TTC549 (cell line): ENCODE measurements around the gene COPZ2.
"Not testable (repeated sequence)": the region's sequence is repeated elsewhere in the genome, so short reads cannot be mapped to it uniquely, and the experiment has no call there.

Experiments
- FAIRE-seq: peaks from 2 replicates; lab custom pipeline; 2012; peaks lifted over from hg19 to GRCh38; lab: Jason Lieb, UNC

COPZ2 gene, protein sequence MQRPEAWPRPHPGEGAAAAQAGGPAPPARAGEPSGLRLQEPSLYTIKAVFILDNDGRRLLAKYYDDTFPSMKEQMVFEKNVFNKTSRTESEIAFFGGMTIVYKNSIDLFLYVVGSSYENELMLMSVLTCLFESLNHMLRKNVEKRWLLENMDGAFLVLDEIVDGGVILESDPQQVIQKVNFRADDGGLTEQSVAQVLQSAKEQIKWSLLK

DNA sequence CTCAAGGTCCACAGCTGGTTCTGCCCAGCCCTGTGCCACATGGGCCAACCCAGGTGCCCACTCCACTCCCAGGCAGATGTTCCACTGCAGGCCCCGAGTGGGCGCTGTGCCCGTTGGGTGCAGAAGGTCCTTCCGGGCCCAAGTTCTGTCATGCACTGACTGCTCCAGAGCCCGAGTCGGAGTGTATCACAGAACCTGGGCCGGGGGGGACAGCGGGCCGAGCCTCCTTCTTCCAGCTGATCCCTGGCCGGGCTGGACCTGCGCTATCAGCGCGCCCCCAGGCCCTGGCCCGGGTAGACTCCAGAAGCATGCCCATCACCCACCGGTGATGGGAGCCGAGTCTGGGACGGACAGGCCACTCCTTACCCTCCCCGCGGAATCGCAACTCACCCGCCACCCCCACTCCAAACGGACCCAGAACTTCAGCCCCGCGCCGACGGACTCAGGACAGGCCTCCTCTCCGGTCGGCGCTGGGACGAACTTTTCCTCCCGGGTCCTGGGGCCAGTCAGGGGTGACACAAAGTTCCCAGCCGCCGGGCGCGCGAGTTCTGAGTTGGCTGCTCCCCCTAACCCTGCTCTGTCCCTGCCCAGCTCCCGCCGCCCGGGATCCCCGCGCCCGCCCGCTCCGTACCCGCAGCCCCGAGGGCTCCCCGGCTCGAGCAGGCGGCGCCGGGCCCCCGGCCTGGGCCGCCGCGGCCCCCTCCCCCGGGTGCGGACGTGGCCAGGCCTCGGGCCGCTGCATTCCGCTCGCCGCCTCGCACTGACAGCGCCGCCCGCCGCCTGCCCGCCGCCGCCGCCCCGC is at the start of gene COPZ2:
TSS of gene COPZ2 (minus strand) at position 762 of the 802 bp plus-strand sequence. CDS start at position 742, 20 bp downstream.
- FAIRE-seq: no peak

DNA sequence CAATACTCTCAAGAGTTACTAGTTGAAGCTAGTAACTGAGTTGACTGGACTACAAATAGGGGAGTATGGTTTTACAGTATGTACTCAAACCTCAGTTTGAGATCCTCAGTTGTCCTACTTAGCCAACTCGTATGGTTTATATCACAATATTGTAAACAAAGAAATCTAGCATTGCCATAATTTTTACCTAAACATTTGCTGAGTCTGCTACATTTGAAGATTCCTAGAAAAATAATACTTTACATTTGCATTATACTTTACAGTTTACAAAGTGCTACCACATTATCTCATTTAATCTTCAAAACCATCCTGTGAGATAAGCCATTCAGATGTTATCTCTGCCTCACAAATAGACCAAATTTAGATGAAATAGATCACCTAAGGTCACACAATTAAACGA is 47.3 kb upstream of the COPZ2 start:
- no peak for FAIRE-seq

DNA sequence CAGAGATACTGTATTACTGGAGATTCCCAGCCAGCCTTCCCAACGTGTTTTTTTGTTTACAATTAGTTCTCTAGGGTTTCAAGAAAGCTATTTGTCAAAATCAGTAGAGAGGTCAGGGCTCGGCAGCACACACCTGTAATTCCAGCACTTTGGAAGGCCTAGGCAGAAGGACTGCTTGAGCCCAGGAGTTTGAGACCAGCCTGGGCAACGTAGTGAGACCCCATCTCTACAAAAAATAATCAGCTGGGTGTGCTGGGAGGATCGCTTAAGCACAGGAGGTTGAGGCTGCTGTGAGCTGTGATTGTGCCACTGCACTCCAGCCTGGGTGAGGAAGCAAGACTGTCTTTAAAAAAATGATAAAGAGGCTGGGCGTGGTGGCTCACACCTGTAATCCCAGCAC is 44.3 kb upstream of the COPZ2 start:
- no peak for FAIRE-seq

DNA sequence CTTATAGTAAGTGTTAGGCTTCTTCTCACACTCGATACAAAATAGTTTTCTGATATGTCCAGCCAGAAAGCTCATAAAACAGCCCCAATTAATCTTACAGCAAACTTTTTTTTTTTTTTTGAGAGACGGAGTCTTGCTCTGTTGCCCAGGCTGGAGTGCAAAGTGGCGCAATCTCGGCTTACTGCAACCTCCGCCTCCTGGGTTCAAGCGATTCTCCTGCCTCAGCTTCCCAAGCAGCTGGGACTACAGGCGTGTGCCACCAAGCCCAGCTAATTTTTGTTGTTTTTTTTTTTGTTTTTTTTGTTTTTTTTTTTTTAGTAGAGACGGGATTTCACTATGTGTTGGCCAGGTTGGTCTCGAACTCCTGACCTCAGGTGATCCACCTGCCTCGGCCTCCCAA is 39.6 kb upstream of the COPZ2 start:
- FAIRE-seq: not testable (repeated sequence)

DNA sequence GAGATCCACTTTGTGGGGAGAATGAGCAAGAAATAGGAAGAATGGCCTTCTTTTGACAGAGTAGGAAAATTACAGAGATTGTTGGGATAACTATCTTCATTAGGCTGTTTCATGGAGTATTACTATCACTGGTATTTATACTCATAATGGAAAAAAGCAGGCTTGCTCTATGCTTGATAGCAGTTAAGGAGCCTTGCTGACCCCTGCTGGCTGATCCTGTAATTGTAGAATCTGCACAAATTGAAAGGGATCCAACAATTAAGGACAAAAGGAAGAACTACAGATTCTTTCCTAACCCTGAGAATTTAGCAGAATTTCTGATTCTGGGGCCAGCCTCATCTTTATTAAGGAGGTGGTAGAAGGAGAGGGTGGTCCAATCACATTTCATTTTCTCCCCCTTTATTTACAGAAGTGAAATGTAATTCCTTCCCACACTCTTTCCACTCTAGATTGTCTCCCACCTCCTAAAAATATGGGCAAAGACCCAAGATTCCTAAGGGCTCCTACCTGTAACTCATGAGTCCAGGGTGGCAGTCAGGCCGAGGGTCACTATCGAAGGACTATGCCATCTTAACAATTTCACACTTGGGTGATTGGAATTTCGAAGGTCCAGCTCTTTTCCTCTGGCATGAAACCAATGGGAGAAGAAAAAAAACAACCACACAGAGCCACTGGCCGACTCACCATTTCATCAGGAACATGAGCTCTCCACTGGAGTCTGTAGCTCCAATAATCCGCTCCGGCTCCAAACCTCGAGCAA is 36.9 kb upstream of the COPZ2 start:
- FAIRE-seq: peak; percentile 66

DNA sequence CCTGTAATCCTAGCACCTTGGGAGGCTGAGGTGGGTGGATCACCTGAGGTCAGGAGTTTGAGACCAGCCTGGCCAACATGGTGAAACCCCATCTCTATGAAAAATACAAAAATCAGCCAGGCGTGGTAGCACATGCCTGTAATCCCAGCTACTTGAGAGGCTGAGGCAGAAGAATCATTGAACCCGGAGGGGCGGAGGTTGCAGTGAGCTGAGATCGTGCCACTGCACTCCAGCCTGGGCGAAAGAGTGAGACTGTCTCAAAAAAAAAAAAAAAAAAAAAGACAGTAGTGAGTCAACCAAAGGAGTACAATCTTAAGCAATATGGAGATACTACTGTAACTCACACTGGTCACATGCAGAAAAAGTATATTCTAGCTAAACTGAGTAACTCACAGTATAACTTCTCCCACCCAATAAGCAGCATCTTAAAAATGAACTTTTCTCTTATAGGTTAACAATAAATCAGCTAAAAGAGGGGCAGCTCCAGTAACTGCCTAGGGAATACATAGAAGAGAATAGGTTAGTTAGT is 36.0 kb upstream of the COPZ2 start:
- not testable (repeated sequence) for FAIRE-seq

DNA sequence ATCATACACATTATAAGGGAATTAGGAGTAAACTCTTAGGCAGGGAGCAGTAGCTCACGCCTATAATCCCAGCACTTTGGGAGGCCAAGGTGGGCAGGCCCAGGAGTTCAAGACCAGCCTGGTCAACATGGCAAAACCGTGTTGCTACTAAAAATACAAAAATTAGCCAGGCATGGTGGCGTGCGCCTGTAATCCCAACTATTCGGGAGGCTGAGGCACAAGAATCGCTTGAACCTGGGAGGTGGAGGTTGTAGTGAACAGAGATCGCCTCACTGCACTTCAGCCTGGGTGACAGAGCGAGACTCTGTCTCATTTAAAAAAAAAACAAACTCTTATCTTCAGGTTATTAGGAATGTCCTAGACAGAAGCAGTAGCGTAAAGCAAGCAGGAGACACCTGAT is 35.2 kb upstream of the COPZ2 start:
- not testable (repeated sequence) for FAIRE-seq

DNA sequence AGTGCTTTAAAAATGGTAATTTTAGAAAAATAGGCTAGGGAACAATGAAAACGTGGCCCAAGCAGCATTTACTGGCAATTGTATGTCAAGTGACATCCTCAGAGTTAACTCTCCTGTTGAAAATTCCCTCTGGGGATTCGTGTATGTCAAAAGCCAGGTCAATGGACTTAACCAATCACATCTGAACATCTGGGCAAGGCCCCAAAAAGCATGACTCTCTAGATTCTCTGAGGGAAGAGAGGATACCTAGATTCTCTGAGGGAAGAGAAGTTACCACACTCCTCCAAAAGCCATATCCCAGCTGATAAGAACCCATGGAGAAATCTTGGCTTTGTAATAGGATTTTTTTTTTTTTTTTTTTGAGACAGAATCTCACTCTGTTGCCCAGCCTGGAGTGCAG is 34.1 kb upstream of the COPZ2 start:
- FAIRE-seq: no peak

DNA sequence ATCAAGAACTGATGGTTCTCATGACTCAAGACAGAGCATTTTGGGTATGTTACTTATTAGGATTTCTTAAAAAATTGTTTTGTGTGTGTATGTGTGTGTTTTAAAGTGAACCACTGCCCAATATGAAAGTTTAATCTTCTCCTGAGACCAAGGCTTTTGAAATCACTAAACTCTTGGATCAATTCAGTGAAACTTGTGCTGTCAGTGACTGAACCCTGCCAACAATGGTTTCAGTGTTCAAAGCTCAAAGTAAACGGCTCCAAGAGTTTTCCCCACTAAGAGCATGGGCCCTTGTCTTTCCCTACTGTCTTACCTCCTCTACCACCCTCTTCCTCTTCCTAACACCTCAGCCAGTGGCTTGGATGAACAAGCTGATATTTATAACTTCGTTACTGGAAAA is 32.6 kb upstream of the COPZ2 start:
- no peak for FAIRE-seq

DNA sequence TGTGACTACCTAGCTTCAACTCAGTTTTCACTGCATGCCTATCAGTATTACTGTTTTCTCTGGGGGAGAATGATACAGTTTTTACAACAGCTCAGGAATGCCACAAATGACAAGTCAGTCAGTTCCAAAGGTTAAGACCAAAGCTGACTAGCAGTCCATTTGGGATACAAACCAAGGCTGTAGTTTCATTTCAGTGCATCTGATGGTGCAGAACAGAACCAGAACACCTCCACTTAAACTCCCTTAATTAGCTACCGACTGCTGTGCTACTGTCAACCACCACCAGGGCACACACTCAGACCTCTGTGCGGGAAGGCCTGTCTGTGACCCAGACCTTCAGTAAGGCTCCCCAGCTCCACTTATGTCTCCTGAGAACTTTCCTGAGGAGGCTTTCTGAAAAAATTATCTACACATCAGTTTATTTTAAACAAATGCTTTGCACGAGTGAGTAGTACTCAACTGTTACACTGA is 30.9 kb upstream of the COPZ2 start:
- FAIRE-seq: no peak

DNA sequence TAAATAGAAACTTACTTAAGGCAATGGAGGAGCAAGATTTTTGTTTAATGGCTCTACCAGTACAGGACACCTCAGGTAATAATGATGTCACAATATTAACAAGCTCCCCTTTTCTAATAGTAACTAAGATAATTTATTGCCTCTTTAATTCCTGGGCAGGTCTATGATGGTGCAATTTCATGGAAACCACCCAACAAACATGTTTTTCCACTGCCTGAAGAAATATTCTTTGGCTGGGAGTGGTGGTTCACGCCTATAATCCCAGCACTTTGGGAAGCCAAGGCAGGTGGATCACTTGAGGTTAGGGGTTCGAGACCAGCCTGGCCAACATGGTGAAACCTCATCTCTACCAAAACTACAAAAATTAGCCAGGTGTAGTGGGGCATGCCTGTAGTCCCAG is 30.2 kb upstream of the COPZ2 start:
- not testable (repeated sequence) for FAIRE-seq

DNA sequence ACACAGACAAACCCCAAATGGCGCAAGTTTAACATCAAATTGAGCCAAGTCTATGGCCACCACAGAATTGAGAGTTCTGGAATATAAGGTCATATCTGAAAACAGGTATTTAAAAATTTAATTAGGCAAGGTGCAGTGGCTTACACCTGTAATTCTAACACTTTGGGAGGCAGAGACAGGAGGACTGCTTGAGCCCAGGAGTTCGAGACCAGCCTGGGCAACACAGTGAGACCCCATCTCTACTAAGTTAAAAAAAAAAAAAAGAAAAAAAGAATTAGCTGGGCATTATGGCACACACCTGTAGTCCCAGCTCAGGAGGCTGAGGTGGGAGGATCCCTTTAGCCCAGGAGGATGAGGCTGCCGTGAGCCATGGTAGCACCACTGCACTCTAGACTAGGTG is 29.6 kb upstream of the COPZ2 start:
- no peak for FAIRE-seq

DNA sequence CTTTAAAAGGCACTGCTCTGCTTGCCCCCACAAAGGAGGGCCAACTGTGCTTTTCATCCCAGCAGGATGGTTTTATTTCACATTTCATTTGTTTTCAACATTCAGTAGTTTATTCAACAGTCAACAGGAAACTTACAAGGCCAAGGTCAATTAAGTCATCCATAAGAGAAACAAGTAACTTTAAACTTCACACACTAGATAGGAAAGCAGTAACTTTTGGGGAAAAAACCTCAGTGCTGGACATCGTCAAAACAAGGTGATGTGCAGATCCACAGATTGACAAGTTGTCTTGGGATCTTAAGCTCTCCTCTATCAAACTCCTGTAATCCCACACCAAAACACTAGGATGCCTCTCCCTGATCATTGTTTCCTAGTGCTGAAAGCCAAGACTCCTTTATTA is 29.1 kb upstream of the COPZ2 start:
- FAIRE-seq: no peak

DNA sequence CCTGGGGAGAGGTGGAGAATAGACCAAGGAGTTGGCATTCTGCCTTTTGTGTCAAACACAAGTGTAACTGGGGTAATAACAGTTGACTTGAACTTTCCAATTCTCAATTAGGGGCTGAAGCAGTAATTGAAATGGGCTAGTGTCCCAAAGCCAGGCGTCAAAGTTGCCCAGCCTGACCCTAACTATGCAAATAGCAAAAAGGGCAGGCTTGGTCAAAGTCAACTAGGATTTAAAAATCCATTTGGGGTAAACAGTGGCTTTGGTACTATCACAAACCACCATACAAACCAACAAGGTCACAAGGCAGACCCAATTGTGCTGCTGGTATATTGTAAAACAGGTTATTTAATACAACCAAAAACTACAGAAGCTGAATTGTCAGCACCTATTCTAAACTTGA is 28.6 kb upstream of the COPZ2 start:
- FAIRE-seq: no peak

DNA sequence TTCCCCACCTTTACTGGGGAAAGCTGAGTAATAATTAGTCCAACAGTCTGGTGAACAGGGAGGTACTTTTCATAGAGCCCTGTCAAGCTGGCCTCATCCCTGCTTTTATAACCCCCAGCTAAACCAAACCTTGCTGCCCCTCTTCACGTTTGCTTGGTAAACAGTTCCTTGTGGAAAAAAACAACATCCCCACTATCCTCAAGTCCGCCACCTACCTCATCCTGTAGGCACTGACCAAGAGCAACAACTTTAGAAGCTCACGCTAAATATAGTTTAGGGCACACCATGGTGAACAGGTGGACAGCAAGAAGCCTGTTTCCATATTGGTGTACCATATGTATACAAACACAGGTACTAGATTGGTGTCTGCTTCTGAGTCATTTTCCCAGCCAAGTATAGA is 27.0 kb upstream of the COPZ2 start:
- no peak for FAIRE-seq

DNA sequence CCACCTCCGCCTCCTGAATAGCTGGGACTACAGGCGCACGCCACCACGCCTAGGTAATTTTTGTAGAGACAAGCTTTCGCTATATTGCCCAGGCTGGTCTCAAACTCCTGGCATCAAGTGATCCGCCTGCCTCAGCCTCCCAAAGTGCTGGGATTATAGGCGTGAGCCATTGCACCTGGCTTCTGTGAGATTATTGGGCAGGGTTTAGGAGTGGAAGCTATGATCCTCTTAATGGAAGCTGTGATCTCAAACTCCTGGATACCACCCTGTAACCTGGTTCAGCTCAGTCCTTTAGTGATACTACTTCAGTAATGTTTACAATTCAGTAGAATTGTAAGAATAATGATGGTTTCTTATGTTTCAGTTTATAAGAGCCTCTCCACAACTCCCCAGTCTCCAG is 24.7 kb upstream of the COPZ2 start:
- FAIRE-seq: no peak

DNA sequence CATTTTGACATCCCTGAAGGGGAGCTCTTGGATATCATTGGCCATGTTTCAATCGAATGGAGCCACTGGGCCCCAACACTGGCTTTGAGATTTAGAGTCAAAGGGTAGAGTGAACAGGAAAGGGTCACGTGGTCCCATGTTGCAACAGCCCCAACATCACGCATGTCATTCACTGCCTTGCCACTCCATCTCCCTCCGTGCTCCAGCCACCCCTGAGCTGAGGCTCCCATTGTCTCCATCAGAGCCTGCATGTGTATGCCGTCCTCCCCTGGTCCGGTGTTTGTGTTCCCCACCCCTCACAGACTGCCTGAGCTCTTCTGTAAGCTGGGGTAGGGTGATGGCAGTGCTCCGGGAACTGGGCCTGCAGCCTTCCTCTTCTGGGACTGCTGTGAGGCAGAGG is 22.7 kb upstream of the COPZ2 start:
- no peak for FAIRE-seq

DNA sequence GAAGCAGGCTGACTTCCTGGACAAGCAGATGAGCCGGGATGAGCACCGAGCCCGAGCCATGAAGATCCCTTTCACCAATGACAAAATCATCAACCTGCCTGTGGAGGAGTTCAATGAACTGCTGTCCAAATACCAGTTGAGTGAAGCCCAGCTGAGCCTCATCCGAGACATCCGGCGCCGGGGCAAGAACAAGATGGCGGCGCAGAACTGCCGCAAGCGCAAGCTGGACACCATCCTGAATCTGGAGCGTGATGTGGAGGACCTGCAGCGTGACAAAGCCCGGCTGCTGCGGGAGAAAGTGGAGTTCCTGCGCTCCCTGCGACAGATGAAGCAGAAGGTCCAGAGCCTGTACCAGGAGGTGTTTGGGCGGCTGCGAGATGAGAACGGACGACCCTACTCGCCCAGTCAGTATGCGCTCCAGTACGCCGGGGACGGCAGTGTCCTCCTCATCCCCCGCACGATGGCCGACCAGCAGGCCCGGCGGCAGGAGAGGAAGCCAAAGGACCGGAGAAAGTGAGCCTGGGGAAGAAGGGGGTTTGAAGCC is 21.6 kb upstream of the COPZ2 start:
- no peak for FAIRE-seq

DNA sequence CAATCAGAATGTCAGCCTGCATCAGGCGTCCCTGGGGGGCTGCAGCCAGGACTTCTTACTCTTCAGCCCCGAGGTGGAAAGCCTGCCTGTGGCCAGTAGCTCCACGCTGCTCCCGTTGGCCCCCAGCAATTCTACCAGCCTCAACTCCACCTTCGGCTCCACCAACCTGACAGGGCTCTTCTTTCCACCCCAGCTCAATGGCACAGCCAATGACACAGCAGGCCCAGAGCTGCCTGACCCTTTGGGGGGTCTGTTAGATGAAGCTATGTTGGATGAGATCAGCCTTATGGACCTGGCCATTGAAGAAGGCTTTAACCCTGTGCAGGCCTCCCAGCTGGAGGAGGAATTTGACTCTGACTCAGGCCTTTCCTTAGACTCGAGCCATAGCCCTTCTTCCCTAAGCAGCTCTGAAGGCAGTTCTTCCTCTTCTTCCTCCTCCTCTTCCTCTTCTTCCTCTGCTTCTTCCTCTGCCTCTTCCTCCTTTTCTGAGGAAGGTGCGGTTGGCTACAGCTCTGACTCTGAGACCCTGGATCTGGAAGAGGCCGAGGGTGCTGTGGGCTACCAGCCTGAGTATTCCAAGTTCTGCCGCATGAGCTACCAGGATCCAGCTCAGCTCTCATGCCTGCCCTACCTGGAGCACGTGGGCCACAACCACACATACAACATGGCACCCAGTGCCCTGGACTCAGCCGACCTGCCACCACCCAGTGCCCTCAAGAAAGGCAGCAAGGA is 21.0 kb upstream of the COPZ2 start:
- FAIRE-seq: no peak

DNA sequence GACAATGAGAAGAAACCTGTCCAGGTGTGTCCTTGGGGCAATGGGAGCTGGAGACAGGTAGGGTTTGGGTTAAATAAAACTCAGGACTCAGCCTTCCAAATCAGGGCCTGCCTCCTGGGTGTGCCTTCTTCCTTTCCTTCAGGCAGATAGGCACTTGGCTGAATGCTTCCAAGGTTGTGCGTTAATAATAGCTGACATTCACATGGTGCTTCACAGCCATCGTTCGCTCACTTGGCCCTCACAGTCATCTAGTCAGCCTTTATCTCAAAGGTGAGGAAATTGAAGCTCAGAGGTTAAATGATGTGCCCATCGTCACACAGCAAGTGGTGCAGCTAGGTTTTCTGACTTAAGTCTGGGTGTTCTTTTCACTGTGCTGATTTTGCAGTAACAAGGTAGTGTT is 20.0 kb upstream of the COPZ2 start:
- FAIRE-seq: no peak

DNA sequence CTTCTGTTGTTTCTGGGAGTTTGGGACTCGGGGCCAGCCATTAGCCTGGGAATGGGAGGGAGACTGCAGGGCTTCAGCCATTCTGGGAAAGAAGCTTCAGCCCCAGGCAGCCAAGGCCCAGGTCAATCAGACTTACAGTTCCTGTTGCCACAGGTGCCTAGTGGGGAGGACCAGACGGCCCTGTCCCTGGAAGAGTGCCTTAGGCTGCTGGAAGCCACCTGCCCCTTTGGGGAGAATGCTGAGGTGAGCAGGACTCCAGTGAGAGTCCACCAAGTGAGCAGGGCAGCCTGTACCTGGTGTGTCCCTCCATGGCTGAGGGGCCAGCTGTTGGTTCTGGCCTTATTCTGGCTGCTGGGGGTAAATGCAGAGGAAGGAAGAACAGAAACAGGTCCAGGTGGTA is 19.3 kb upstream of the COPZ2 start:
- FAIRE-seq: no peak

DNA sequence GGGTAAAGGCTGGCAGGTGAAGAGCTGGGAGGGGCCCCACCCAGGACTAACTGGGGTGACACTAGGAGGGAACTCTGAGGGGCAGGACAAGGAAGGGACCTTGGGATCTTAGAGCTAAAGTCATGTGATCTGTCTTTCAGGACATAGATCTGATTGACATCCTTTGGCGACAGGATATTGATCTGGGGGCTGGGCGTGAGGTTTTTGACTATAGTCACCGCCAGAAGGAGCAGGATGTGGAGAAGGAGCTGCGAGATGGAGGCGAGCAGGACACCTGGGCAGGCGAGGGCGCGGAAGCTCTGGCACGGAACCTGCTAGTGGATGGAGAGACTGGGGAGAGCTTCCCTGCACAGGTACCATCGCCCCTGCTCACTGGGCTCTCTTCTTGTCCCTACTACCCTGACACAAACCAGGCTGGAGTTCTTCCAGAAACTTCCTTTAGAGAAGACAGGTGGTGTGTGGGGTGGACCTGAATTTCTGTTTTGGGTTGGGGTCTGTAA is 18.7 kb upstream of the COPZ2 start:
- FAIRE-seq: no peak
